Upper lobe of right lung (tissue), 1 donor: ENCODE data around the gene SLC6A3. TPM values are rescaled to one million over a fixed set of nuclear protein-coding genes. Genes with fewer than 3 reads are reported as not detected.

ENCODE experiments used
- ATAC-seq: fragments of 200-7000 bp; cut with Tn5 transposase; one replicate; pipeline ENCODE4 v1.9.1; 2020; ENCODE audit warnings: mild to moderate bottlenecking, moderate library complexity
- DNase-seq: peaks from one replicate; pipeline ENCODE4 v3.0.0-alpha.2; 2020
- H3K27ac ChIP-seq: fragments of 200-600 bp; one replicate; pipeline ENCODE4 v1.8.0; 2022
- H3K27me3 ChIP-seq: fragments of 200-600 bp; one replicate; pipeline ENCODE4 v1.8.0; 2022; ENCODE audit warnings: mild to moderate bottlenecking
- H3K36me3 ChIP-seq: fragments of 200-600 bp; one replicate; pipeline ENCODE4 v1.8.0; 2022
- H3K4me1 ChIP-seq: fragments of 200-600 bp; one replicate; pipeline ENCODE4 v1.8.0; 2022
- H3K4me3 ChIP-seq: fragments of 200-600 bp; one replicate; pipeline ENCODE4 v1.8.0; 2022; ENCODE audit warnings: mild to moderate bottlenecking
- H3K9me3 ChIP-seq: fragments of 200-600 bp; one replicate; pipeline ENCODE4 v1.8.0; 2022
- intact Hi-C: fragments of 100-400 bp; cut with DNase I; formaldehyde crosslinking; loops from one replicate; pipeline ENCODE4 v1.11.0; 2022
- total RNA-seq: library from RNA; stranded (reverse); fragmentation: NEBNext Ultra II Directional; extraction: Animal tissue kit (Norgen Biotek cat#: 25700); gene quantifications from one replicate; pipeline ENCODE4 v1.2.1, GENCODE V29; 2021
- TF ChIP-seq, protein P1 (sequence below): fragments of 200-600 bp; IDR thresholded peaks from one replicate; pipeline ENCODE4 v1.8.0; 2022; ENCODE audit warnings: antibody characterized with exemption
- donor health status: DM: no; HTN: yes; CAD: no; lungs with severe emphysema.

The SLC6A3 gene
- total RNA-seq, 1 donor from 2014 or later = 0.52 TPM

DNA sequence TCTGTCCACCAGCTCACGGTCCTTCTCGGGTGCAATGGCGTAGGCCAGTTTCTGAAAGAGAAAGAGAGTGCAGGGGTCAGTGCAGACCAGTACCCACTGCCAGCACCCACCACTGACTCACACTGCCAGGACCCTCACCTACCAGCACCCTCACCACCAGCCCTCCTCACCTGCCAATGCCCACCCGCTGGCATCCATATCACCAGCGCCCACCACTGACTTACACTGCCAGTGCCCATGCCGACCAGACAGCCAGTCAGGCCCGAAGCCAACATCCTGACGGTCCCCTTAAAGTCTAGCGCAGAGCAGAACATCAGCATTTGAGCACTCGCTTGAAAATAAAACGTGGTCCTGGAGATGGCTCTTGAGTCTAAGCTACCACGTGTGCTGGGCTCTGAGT is 44.3 kb downstream of the SLC6A3 start:
- ATAC-seq (no peak), DNase-seq (no peak)
- Histone ChIP-seq H3K27me3 (peaks cover 8% of the 10 kb centered on the region), H3K36me3 (no peaks in the 10 kb centered on the region), H3K4me1 (no peaks in the 10 kb centered on the region), H3K9me3 (no peaks in the 10 kb centered on the region), H3K4me3 (no peak overlapping the region), H3K27ac (no peak overlapping the region)
- intact Hi-C loops = no loop called here
- TF ChIP-seq, protein P1, sequence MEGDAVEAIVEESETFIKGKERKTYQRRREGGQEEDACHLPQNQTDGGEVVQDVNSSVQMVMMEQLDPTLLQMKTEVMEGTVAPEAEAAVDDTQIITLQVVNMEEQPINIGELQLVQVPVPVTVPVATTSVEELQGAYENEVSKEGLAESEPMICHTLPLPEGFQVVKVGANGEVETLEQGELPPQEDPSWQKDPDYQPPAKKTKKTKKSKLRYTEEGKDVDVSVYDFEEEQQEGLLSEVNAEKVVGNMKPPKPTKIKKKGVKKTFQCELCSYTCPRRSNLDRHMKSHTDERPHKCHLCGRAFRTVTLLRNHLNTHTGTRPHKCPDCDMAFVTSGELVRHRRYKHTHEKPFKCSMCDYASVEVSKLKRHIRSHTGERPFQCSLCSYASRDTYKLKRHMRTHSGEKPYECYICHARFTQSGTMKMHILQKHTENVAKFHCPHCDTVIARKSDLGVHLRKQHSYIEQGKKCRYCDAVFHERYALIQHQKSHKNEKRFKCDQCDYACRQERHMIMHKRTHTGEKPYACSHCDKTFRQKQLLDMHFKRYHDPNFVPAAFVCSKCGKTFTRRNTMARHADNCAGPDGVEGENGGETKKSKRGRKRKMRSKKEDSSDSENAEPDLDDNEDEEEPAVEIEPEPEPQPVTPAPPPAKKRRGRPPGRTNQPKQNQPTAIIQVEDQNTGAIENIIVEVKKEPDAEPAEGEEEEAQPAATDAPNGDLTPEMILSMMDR = no peak

DNA sequence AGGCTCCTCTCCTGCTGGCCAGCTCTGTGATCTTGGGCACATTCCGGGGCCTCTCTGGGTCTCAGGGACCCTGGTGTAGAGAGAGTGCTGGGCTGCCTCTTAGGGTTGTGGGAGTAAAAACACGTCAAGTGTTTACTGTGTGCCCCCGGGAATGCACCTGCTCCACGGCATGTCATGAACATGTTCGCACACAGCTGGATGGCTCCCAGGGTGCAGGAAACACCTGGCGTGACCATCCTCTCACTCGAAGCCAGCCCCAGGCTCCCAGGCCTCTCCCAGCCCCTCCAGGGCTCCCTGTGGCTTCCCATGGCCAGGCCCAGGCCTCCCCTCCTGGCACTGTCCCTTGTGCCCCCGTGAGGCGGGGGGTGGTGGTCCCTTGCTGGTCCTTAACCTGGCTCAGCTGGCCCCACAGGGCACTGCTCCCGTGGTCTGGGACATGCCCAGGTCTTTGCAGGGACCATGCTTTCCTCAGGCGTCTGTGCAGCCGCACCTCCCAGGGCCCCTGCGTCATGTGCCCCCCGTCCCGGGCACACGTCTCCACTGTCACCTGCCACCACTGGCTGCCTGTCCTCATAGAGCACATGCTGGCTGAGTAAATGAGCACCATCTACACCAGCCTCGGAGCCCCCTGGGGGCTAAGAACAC is 44.9 kb downstream of the SLC6A3 start:
- no peak overlapping the region for H3K4me3 ChIP-seq
- intact Hi-C loops = no loop called here
- DNase-seq = no peak
- TF ChIP-seq, protein P1 = no peak
- peaks cover 14% of the 10 kb centered on the region for H3K27me3 ChIP-seq
- no peak overlapping the region for H3K27ac ChIP-seq
- no peaks in the 10 kb centered on the region for H3K36me3 ChIP-seq
- H3K4me1 ChIP-seq = no peaks in the 10 kb centered on the region
- peak; percentile 23 for ATAC-seq
- H3K9me3 ChIP-seq = no peaks in the 10 kb centered on the region

DNA sequence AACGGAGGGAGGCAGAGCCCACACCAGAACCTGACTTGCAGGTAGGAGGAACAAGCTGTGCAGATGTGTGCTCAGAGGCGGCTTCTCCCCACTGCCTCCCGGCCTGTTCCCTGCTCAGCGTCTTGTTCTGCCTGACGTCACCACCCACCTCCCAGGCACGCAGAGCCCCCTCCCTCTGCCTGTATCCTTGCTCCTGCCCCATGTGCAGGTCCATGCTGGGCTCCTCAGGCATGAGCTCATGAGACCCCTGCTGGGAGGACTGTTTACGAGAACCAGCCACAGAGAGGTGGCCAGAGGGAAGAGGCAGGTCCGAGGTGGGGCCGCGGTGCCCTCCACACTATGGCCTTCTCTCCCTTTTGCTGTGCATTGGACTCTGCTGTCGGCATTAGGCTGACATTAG is 45.5 kb downstream of the SLC6A3 start:
- intact Hi-C loops = no loop called here
- no peaks in the 10 kb centered on the region for H3K4me1 ChIP-seq
- H3K36me3 ChIP-seq = no peaks in the 10 kb centered on the region
- DNase-seq = no peak
- TF ChIP-seq, protein P1 = no peak
- H3K27ac ChIP-seq = no peak overlapping the region
- H3K27me3 ChIP-seq = peaks cover 18% of the 10 kb centered on the region
- no peak overlapping the region for H3K4me3 ChIP-seq
- ATAC-seq = no peak
- H3K9me3 ChIP-seq = no peaks in the 10 kb centered on the region

DNA sequence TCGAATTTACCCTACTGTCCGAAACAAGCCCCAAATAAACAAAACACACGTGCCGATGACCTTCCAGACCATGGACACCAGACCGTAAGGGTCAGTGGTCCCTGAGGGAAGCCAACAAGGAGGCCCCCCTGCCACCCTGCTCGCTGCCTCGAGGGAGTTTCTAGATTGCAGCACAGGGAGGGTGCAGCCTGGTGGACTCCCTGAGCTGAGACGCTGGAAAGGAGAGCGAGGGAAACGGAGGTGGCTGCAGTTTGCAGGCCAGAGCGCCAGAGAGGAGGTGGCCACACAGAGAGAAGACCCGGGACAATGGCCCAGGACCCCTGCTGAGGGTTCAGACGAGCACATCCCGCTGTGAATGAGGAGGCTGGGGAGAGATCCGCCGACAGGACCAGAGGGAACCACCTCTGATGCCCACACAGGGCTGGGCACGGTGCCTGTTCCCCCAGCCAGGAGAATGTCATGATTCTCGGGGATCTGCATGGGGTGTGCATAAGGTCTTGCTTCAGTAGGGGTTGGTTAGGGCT is 48.9 kb downstream of the SLC6A3 start:
- no peak for ATAC-seq
- Histone ChIP-seq H3K27me3 (peaks cover 28% of the 10 kb centered on the region), H3K4me1 (no peaks in the 10 kb centered on the region), H3K36me3 (no peaks in the 10 kb centered on the region), H3K4me3 (no peak overlapping the region), H3K27ac (no peak overlapping the region), H3K9me3 (no peaks in the 10 kb centered on the region)
- intact Hi-C loops = no loop called here
- TF ChIP-seq, protein P1 = no peak
- no peak for DNase-seq

DNA sequence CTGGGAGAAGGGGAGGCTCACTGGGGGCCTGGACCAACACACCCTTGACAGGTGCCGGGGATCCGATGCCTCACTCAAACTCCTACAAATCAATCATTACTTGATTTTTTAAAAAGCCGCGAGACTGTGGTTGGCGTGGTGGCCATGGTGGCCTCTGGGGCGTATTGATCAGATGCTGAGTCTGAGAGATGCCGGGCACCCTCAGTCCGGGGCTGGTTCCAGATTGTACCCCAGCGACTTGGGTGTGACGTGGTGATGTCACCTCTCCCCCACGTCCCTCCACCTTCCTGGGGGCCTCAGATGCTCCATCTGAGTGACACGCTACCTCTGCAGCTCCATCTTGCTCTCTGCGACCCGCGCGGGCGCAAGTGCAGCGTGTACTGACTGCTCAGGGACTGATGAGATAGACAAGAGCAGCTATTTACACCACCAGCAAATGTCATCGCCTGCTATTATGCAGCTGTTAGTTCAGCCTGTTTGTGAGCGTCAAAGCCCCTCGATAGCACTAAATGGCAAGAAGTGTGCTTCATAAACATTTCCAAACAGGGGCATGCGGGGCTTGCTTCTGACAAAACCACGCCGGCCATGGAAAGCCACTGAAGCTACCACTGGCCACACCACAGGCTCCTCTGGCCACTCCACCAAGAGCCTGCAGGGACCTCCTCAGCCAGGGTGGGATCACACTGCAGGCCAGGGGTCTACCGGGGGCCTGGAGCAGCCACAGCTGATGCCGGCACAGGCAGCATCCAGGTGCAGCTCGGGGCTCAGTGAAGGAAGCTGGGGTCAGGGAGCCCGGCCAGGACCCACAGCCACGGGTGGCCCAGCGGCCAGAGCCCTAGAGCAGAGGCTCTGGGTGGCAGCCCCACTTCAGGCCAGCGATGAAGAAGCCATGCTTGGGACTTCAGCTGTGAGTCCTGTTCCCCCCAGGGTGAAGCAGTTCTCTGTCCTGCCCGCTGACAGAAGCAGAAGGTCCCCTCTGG is 50.1 kb downstream of the SLC6A3 start:
- no peaks in the 10 kb centered on the region for H3K9me3 ChIP-seq
- no peak overlapping the region for H3K27ac ChIP-seq
- ATAC-seq (no peak), DNase-seq (no peak)
- no peaks in the 10 kb centered on the region for H3K36me3 ChIP-seq
- no peaks in the 10 kb centered on the region for H3K4me1 ChIP-seq
- peaks cover 28% of the 10 kb centered on the region for H3K27me3 ChIP-seq
- intact Hi-C loops = no loop called here
- TF ChIP-seq, protein P1 = no peak
- no peak overlapping the region for H3K4me3 ChIP-seq
